HG03103 (cell line): ENCODE measurements around the gene ADAM12.

Source experiments
- ATAC-seq: cut with Tn5 transposase; IDR thresholded peaks from one replicate; pipeline ENCODE4 v1.9.1; 2021; ENCODE audit warnings: low read depth; ENCODE audit not compliant: unreplicated experiment

Gene ADAM12

DNA sequence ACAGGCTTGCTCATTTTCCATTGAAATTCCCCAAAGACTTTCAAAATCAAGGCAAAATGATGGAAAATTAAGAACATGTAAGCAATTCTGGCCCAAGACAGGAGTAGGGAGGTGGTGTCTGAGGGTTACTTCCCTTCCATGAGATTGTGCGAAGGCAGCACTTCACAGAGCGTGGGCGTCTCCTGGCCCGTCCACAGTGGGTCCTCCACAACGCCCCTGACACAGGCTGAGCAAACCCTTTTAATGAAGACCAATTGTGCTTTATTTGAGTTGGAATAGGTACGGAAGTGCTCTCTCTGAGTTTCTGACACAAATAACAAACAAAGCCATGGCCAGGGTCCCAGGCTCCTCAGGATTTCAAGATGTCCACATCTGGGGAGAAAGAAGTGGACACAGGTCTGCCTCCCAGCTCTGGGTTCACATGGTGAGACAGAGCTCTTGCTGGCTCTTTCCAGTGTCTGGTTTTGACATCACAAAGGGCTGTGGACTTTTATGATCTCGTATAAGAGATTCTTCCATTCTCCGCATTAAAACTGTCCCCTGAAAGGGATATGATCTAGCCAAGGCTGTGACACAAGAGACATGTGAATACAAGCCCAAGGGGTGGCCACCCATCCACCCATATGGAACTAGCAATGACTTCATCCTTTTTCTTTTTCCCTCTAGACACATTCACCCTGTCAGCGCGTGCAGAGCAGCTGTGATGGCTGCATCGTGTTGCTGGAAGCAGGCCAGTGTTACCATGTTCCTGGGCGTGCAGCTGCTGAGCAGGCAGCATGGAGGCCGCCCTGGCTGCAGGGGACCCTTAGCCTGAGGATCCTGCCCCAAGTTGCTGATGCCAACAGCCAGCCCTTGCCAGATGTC lies 145.6 kb downstream of the ADAM12 start:
- no peak for ATAC-seq

- ATAC-seq = no peak
These were observed 147.8 kb downstream of the ADAM12 start for GRCh38 chr10:126240483-126240882.

- ATAC-seq = no peak
These were observed 148.4 kb downstream of the ADAM12 start for GRCh38 chr10:126239844-126240243.

DNA sequence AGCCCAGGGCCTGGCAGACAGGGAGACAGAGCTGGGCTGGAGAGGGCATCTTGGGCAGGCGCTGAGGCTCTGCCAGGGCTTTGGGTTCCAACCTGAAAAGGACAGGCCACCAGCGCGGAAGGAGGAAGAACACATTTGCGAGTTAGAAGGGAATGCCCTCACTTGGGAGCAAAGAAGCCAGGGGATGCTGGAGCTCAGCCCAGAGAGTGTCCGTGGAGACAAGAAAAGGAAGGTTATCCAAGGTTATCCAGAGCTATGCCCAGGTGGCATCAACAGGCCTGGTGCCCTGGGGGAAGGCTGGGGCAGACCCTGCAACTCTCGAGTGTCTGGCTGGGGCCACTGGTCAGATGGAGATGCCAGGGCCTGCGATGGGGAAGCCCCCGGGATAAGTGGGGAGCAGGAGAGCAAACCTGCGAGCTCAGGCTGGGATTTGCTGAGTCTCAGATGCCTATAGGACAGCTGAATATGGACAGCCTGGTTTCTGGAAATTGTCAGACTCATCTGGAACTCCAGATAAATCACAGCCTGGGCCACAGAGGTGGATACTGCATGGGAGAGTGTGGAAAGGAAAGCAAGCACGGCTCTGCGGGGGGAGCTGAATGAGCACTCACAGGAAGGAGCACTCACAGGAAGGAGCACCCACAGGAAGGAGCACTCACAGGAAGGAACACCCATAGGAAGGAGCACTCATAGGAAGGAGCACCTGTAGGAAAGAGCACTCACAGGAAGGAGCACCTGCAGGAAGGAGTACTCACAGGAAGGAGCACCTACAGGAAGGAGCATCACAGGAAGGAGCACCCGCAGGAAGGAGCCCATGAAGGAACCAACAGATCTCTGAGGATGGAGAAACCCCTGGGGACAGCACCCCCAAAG lies 152.1 kb downstream of the ADAM12 start:
- no peak for ATAC-seq

GRCh38 chr10:126235091-126235978 lies 152.9 kb downstream of the ADAM12 start:
- ATAC-seq = no peak

DNA sequence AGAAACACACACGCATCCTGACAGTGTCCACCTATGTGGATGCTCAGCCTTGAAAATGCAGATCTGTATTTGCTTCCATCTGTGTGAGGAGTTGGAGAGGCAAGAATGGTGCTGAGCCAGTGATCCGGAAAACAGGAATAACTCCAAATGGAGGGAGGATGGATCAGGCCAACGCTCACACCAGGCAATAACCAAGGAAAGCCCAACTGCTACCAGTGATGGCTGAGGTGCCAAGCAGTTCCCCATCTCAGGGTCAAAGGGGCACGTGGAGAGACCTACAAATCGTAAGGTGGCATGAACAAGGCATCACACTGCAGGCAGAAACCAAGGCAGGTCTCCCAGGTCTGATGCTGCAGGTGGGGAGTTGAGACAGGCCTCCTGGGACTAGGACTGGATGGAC lies 153.6 kb downstream of the ADAM12 start:
- ATAC-seq = no peak

- ATAC-seq = no peak
These were observed 154.8 kb downstream of the ADAM12 start for GRCh38 chr10:126233182-126234148.

- no peak for ATAC-seq
These were observed 157.7 kb downstream of the ADAM12 start for GRCh38 chr10:126230587-126230986.

DNA sequence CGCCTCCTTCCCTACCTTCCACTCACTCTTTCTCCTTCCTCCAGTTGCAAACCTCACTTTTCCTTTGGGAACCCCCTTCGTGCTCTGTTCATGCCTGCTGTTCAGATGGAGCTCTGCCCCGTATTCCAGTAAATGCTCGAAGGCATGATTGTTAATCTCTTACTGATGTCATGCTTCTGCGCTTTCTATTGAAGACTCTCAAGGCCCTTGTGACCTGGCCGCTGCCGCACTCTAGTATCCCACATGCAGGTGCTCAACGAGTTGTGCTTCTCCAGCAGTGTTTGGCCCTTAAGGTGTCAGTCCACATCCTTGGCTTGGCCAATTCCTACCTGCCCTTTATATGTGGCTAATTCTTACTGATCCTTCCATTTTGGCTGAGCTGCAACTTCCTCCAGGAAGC lies 158.6 kb downstream of the ADAM12 start:
- ATAC-seq = no peak

GRCh38 chr10:126227762-126228134 lies 160.5 kb downstream of the ADAM12 start:
- ATAC-seq = no peak

GRCh38 chr10:126226988-126227761 lies 161.1 kb downstream of the ADAM12 start:
- ATAC-seq = no peak

DNA sequence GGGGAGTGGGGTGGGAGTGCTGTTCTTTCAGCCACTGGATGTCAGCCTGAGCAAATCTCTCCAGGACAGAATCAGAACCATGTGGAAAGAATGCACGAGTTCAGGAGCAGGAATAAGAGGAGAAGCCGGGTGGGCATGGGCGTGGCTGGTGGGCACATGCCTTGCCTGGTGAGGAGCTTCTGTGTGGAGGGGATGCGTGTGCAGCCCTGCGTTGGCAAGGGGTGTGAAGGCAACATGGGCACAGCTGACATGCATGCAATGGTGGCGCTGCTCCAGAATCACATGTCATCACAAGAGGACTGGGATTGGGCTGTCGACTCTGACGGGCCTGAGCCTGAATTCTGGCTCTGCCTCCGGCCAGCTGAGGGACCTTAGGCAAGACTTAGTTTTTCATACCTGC lies 162.1 kb downstream of the ADAM12 start:
- no peak for ATAC-seq

GRCh38 chr10:126225672-126226008 lies 162.6 kb downstream of the ADAM12 start:
- ATAC-seq = no peak

- ATAC-seq = no peak
These were observed 163.2 kb downstream of the ADAM12 start for GRCh38 chr10:126224967-126225671.

DNA sequence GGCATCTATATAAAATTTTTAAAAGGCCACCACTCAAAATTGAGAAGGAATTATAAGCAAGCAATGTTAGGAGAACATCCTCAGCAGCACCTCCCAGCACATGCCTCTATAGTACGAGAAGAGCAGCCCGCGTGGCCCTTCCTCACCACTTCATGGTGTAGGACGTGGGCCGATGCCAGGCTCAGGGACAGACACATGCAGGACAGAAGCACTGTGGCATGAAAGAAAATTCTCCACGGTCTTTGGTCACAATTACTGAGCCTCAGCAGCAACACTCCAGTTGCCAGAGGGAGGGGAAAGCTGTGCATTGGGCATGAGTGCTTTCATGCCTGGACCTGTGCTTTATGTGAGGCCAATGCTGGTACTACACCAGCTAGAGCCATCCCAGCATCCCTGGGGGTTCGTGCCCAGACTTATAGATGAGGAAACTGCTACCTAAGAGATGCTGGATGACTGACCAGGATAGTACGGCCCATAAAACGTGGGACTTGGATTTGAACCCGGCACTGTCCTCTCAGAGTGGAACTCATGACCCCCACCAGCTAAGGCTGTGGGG lies 164.7 kb downstream of the ADAM12 start:
- ATAC-seq = no peak

DNA sequence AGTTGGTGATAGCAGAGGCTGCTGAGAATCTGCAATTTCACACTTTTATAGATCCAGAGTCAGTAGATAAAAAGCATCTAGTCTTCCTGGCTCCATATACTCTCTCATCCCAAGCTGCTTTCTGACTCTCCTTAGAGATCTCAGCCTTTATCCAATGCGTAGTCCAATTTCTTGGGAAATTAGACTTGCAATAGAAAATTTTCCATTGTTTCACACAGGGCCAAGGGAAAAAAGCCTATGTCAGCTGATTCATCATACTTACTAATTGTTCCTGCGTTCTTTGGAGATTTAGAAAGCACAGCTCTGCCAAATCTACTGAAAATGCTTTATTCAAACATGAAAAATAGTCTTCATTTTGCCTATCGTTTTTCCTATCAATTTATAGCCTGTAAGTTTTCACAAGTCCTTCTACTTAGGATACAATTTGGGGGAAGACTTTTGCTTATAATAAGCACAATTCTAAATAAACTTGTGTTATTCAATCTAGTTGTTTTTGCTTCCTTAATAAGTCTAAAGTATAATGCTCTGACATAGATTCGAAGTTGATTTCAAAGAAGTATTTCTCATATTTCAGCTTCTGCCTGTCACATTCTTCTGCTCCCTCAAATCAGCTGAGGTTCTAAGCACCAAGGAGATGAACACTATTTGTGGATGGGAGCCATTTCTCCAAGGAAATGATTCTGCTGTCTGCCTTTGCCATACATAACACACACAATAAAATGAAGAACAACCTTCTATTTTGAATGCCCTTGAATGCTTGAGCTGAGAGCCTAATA lies 165.4 kb downstream of the ADAM12 start:
- no peak for ATAC-seq

GRCh38 chr10:126221874-126222273 lies 166.4 kb downstream of the ADAM12 start:
- ATAC-seq = no peak
